Stimulated activated naive CD4-positive, alpha-beta T cell treated with Interleukin-2 at 50 U/mL for 16 hours (primary cell): Measurements from ENCODE around the gene IBA57.
"Not testable (repeated sequence)": the region's sequence is repeated elsewhere in the genome, so short reads cannot be mapped to it uniquely, and the experiment has no call there.

Source experiments
- DNase-seq: peaks from one replicate; lab custom pipeline; 2025; lab: John Stamatoyannopoulos, UW

Gene IBA57

DNA sequence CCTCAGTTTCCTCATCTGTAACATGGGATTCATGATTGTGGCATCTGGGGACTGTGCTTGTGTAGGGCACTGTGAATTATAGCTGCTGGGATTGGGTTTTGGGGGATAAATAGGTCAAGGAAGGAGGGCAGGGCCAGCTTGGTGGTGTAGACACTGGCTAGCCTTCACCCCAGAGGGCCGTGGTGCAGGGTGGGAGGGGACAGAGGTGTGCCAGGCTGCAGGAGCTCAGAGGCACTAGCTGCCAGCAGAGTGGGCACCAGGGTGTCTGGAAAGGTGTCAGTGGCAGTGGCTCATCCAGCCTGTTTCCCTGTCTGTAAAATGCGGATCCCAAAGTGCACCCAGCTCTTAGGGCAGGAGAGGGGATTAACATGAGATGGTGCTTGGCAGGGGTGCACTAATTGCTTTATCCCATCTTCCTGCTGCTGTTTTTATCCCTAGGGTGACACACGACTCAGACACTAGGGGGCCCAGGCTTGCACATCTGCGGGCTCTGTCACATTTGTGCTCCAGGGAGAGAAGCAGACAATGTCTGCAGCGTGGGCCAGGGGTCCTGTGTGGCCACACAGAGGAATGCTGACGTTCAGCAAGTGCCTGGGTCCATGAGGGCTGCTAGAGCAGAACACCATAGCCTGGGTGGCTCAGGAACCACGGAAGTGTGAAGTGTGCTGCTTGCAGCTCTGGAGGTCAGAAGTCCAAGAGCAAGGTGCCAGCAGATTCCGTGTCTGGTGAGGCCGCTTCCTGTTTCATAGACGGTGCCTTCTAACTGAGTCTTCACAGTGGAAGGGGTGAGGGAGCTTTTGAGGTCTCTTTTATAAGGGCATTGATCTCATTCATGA is 61.6 kb downstream of the IBA57 start:
- no peak for DNase-seq

DNA sequence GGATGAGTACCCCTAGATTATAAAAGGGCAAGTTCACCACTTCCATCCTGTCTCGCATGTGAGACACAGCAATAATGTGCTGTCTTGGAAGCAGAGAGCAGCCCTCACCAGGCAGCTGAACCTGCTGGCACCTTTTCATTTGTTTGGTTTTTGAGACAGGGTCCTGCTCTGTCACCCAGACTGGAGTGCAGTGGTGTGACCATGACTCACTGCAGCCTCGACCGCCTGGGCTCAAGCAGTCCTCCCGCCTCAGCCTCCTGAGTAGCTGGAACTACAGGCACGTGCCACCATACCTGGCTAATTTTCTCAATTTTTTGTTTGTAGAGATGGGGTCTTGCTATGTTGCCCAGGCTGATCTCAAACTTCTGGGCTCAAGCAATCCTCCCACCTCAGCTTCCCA is 62.5 kb downstream of the IBA57 start:
- not testable (repeated sequence) for DNase-seq

DNA sequence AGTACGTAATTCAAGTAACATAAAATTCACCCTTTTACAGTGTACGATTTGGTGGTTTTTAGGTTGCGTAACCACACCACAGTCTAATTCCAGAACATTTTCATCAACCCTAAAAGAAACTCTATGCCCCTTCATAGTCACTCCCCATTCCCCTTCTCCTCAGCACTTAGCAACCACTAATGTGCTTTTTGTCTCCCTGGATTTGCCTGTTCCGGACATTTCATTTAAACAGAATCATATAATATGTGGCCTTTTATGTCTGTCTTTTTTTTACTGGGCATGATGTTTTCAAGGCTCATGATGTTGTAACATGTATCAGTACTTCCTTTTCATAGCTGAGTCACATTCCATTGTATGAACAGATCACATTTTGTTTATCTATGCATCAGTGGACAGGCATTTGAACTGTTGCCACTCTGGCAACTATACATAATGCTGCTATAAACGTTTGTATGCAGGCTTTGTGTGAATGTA is 63.0 kb downstream of the IBA57 start:
- DNase-seq = no peak

DNA sequence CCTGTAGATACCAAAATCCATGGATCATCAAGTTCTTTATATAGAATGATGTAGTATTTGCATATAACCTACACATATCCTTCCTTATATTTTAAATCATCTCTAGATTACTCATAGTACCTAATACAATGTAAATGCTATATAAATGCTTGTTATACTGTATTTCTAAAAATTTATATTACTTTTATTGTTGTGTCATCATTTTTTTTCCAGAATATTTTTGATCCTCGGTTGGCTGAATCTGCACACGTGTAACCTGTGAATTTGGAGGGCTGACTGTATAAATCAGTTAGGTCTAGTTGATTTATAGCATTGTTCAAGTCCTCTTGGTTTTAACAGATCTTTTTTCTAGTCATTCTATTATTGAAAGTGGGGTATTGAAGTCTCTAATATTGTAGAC is 65.6 kb downstream of the IBA57 start:
- DNase-seq = no peak
